ENCODE measurements around the gene NRP1.
A peak's percentile ranks its signal among the peaks of the same experiment; 100 is the strongest.

NRP1 gene

GRCh38 chr10:33216661-33217427, 117.6 kb downstream of the NRP1 start:
- DNase-seq: no peak

GRCh38 chr10:33215635-33216034, 118.8 kb downstream of the NRP1 start:
- DNase-seq: no peak

- no peak for DNase-seq
Measured at GRCh38 chr10:33215154-33215553, 119.3 kb downstream of the NRP1 start.

GRCh38 chr10:33214174-33214573, 120.3 kb downstream of the NRP1 start:
- DNase-seq: no peak

- no peak for DNase-seq
Measured at GRCh38 chr10:33212061-33212748, 122.3 kb downstream of the NRP1 start.

- DNase-seq: peak in 6 of 56 donors; percentile 2 to 24 (median 4)
Measured at GRCh38 chr10:33211106-33211878, 123.2 kb downstream of the NRP1 start.

GRCh38 chr10:33209802-33210201, 124.7 kb downstream of the NRP1 start:
- no peak for DNase-seq

- no peak for DNase-seq
Measured at GRCh38 chr10:33208166-33208565, 126.3 kb downstream of the NRP1 start.

GRCh38 chr10:33204031-33204430, 130.4 kb downstream of the NRP1 start:
- DNase-seq: no peak

GRCh38 chr10:33201971-33202370, 132.5 kb downstream of the NRP1 start:
- DNase-seq: no peak

GRCh38 chr10:33201056-33201780, 133.2 kb downstream of the NRP1 start:
- no peak for DNase-seq

GRCh38 chr10:33199731-33200232, 134.7 kb downstream of the NRP1 start:
- no peak for DNase-seq

- no peak for DNase-seq
Measured at GRCh38 chr10:33198610-33199009, 135.9 kb downstream of the NRP1 start.

- DNase-seq: peak in 2 of 56 donors; percentile 4 to 10
Measured at GRCh38 chr10:33196710-33197491, 137.6 kb downstream of the NRP1 start.

- no peak for DNase-seq
Measured at GRCh38 chr10:33196377-33196706, 138.1 kb downstream of the NRP1 start.

GRCh38 chr10:33195608-33196376, 138.7 kb downstream of the NRP1 start:
- DNase-seq: no peak

GRCh38 chr10:33193701-33194521, 140.6 kb downstream of the NRP1 start:
- no peak for DNase-seq

GRCh38 chr10:33193057-33193700, 141.3 kb downstream of the NRP1 start:
- DNase-seq: peak in 43 of 56 donors; percentile 7 to 81 (median 33)
